ENCODE measurements around the gene MAGED1.

MAGED1 gene

DNA sequence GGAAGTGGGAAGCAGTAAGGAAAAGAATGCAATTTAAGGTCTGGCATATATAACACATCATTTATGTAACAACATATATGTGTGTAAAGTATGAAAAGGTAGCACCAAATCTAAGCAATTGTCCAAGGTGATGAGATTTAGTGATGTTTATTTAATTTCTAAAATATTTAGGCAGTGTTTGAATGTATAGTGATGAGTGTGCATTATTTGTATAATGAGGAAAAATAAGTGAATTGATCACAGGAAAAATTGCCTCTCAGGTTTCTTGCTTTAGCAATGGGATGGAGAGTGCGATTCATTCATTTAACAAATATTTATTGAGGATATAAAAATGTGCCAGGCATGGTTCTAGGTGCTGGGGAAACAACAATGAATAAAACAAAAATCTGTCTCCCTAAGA is 2.2 kb upstream of the MAGED1 start:
- no peaks in the 10 kb centered on the region for H4K20me1 ChIP-seq (ENCODE audit: control insufficient read depth, insufficient read depth, low read depth, low read length)
- peak overlapping the region; percentile 86 for H3K4me2 ChIP-seq (ENCODE audit: low read length)
- H3K27ac ChIP-seq (ENCODE audit: low read depth, low read length), result peak overlapping the region; percentile 73
- H3K79me2 ChIP-seq (ENCODE audit: control insufficient read depth, low read length), result peaks cover 12% of the 10 kb centered on the region
- peak overlapping the region; percentile 85 for H3K4me3 ChIP-seq (ENCODE audit: low read length)
- H3K4me1 ChIP-seq (ENCODE audit: control insufficient read depth, low read length), result peaks cover 35% of the 10 kb centered on the region
- no peaks in the 10 kb centered on the region for H3K9me2 ChIP-seq (replicated peaks; ENCODE audit: control insufficient read depth, low read length)
- H3K9me3 ChIP-seq (ENCODE audit: control insufficient read depth, insufficient read depth, low read length), result no peaks in the 10 kb centered on the region
- no peaks in the 10 kb centered on the region for H3K27me3 ChIP-seq (ENCODE audit: control insufficient read depth, low read length)
- H3F3A ChIP-seq (ENCODE audit: control insufficient read depth, insufficient read depth), result no peaks in the 10 kb centered on the region; the same call in 1 of the 2 replicates
- TF ChIP-seq, protein P1, sequence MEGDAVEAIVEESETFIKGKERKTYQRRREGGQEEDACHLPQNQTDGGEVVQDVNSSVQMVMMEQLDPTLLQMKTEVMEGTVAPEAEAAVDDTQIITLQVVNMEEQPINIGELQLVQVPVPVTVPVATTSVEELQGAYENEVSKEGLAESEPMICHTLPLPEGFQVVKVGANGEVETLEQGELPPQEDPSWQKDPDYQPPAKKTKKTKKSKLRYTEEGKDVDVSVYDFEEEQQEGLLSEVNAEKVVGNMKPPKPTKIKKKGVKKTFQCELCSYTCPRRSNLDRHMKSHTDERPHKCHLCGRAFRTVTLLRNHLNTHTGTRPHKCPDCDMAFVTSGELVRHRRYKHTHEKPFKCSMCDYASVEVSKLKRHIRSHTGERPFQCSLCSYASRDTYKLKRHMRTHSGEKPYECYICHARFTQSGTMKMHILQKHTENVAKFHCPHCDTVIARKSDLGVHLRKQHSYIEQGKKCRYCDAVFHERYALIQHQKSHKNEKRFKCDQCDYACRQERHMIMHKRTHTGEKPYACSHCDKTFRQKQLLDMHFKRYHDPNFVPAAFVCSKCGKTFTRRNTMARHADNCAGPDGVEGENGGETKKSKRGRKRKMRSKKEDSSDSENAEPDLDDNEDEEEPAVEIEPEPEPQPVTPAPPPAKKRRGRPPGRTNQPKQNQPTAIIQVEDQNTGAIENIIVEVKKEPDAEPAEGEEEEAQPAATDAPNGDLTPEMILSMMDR (IDR thresholded peaks at IDR 0.05; ENCODE audit: low read depth, low read length, poor library complexity, severe bottlenecking), result no peak
- TF ChIP-seq EZH2phosphoT487 (IDR thresholded peaks at IDR 0.05; ENCODE audit: borderline replicate concordance, low read length), result no peak
- peaks cover 11% of the 10 kb centered on the region for H3K36me3 ChIP-seq (ENCODE audit: control insufficient read depth, low read length)

DNA sequence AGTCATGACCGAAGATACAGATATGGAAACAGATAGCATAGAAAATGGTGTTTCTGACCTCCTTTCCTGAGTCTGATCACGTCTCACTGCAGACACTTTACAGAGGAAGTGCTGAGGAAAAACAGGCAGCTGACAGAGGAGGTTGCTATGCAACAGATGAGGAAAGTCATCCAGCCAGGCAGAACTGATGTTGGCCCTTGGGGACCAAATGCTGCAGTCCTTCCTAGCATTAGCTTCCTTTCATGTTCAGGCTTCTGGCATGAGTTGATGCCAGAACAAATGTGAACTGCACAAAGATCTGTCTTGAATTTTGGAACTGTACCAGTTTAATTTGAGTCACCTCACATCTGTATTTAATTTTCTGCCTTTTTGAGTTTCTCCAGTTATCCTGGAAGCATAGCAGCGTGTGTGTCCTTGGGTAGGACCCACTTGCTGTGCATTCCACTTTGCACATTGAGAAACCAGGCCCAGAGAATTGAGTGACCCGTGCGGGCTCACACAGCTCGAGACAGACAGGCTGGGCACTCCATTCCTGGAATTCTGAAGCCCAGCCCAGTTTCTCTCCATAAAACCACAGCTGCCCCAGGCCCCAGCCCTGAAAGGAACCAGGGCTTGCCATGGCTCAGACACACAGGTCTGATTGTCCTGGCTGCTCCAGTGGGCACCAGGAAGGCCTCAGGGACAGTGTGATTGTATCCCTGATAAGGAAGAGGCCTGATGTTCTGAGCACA is 1.4 kb upstream of the MAGED1 start:
- H3K4me2 ChIP-seq (ENCODE audit: low read length), result peak overlapping the region; percentile 86

DNA sequence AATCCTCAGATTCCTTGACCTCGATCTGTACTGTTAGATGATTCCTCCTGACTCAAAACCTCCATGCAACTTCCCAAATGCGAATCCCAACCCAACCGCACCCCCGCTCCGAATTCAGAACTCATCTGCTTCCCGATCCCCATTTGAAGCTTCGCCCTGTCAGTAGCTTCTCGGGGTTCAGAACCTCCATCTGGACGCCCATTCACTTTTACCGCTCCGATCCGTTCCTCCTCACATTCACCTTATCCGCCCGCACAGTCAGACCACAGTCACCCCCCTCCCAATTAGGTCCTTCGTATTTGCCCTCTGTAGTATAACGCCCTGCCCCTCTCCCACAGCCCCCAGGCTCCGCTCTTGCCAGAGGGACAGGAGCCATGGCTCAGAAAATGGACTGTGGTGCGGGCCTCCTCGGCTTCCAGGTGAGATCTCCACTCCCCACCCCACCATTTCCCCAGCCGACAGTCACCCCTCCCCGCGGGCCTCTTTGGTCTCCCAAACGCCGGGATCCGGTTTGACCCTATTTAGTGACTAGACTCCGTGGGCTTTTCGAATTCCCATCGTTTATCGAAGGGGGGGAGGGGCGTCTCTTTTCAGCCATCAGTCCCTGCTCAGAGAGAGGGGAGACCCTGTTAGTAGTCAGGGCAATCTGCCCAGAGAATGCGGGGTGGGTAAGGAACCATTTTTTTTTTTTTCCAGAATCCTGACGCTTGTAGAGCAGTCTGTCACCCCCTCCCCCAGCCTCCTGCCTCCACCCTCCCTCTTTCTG is 691 bp downstream of the MAGED1 start:
- peaks cover 12% of the 10 kb centered on the region for H3K79me2 ChIP-seq (ENCODE audit: control insufficient read depth, low read length)
- H3K36me3 ChIP-seq (ENCODE audit: control insufficient read depth, low read length), result peaks cover 19% of the 10 kb centered on the region
- H3F3A ChIP-seq (ENCODE audit: control insufficient read depth, insufficient read depth), result no peaks in the 10 kb centered on the region; the same call in 1 of the 2 replicates
- no peaks in the 10 kb centered on the region for H4K20me1 ChIP-seq (ENCODE audit: control insufficient read depth, insufficient read depth, low read depth, low read length)
- H3K4me1 ChIP-seq (ENCODE audit: control insufficient read depth, low read length), result peaks cover 30% of the 10 kb centered on the region
- peak overlapping the region; percentile 85 for H3K4me3 ChIP-seq (ENCODE audit: low read length)
- H3K4me2 ChIP-seq (ENCODE audit: low read length), result peak overlapping the region; percentile 77
- H3K9me3 ChIP-seq (ENCODE audit: control insufficient read depth, insufficient read depth, low read length), result no peaks in the 10 kb centered on the region
- no peaks in the 10 kb centered on the region for H3K9me2 ChIP-seq (replicated peaks; ENCODE audit: control insufficient read depth, low read length)
- H3K27ac ChIP-seq (ENCODE audit: low read depth, low read length), result peak overlapping the region; percentile 26; the same call in 1 of the 2 replicates
- no peaks in the 10 kb centered on the region for H3K27me3 ChIP-seq (ENCODE audit: control insufficient read depth, low read length)
- TF ChIP-seq, protein P1 (IDR thresholded peaks at IDR 0.05; ENCODE audit: low read depth, low read length, poor library complexity, severe bottlenecking), result no peak
- no peak for TF ChIP-seq EZH2phosphoT487 (IDR thresholded peaks at IDR 0.05; ENCODE audit: borderline replicate concordance, low read length)

More for the DNA sequence above, 1.4 kb upstream of the MAGED1 start:
- H3K36me3 ChIP-seq (ENCODE audit: control insufficient read depth, low read length), result peaks cover 16% of the 10 kb centered on the region
- H3K27ac ChIP-seq (ENCODE audit: low read depth, low read length), result peak overlapping the region; percentile 73
- peaks cover 35% of the 10 kb centered on the region for H3K4me1 ChIP-seq (ENCODE audit: control insufficient read depth, low read length)
- peaks cover 12% of the 10 kb centered on the region for H3K79me2 ChIP-seq (ENCODE audit: control insufficient read depth, low read length)
- H3K9me2 ChIP-seq (replicated peaks; ENCODE audit: control insufficient read depth, low read length), result no peaks in the 10 kb centered on the region
- TF ChIP-seq EZH2phosphoT487 (IDR thresholded peaks at IDR 0.05; ENCODE audit: borderline replicate concordance, low read length), result no peak
- TF ChIP-seq, protein P1 (IDR thresholded peaks at IDR 0.05; ENCODE audit: low read depth, low read length, poor library complexity, severe bottlenecking), result no peak
- peak overlapping the region; percentile 85 for H3K4me3 ChIP-seq (ENCODE audit: low read length)
- H3K27me3 ChIP-seq (ENCODE audit: control insufficient read depth, low read length), result no peaks in the 10 kb centered on the region
- no peaks in the 10 kb centered on the region for H4K20me1 ChIP-seq (ENCODE audit: control insufficient read depth, insufficient read depth, low read depth, low read length)
- no peaks in the 10 kb centered on the region for H3K9me3 ChIP-seq (ENCODE audit: control insufficient read depth, insufficient read depth, low read length)
- no peaks in the 10 kb centered on the region; the same call in 1 of the 2 replicates for H3F3A ChIP-seq (ENCODE audit: control insufficient read depth, insufficient read depth)
